Adrenal gland (tissue), 12 donors: ENCODE data around the gene ENPP6. TPM values are rescaled to one million over a fixed set of nuclear protein-coding genes. Genes with fewer than 3 reads are reported as not detected.

Experiments used
- DNase-seq, 7 donors: peaks; one replicate each; pipeline ENCODE4 v3.0.0-alpha.2; 2019 to 2020
- H3K27ac ChIP-seq, 5 donors: fragments of 200-600 bp; sonication (generic) in 4 of 5; 1 replicate in 3 of 5; 2 replicates in 2 of 5; pipeline versions ENCODE4 v1.5.1 to v1.8.0; 2016 to 2020; ENCODE audit warnings: mild to moderate bottlenecking in 1 of 5
- H3K27me3 ChIP-seq: fragments of 200-600 bp; 2 replicates; pipeline ENCODE4 v1.8.0; 2021
- H3K36me3 ChIP-seq, 2 donors: fragments of 200-600 bp; replicated peaks in 1 of 2; 1 replicate in 1 of 2; 2 replicates in 1 of 2; pipeline versions ENCODE4 v1.5.1 to v1.8.0; 2018 to 2022
- H3K4me1 ChIP-seq, 2 donors: fragments of 200-600 bp; replicated peaks in 1 of 2; 1 replicate in 1 of 2; 2 replicates in 1 of 2; pipeline versions ENCODE4 v1.5.1 to v1.8.0; 2018 to 2021
- H3K4me3 ChIP-seq, 4 donors: fragments of 200-600 bp; sonication (generic) in 3 of 4; one replicate each; pipeline ENCODE4 v1.5.1; 2016 to 2018
- H3K9me3 ChIP-seq, 3 donors: fragments of 200-600 bp; sonication (generic) in 1 of 3; replicated peaks in 1 of 3; 1 replicate in 2 of 3; 2 replicates in 1 of 3; pipeline versions ENCODE4 v1.5.1 to v1.8.0; 2016 to 2021
- CTCF ChIP-seq, 6 experiments: fragments of 450-650 bp in 4 of 6; fragments of 200-600 bp in 2 of 6; sonication (generic) in 1 of 6; IDR thresholded peaks; 1 replicate in 5 of 6; 2 replicates in 1 of 6; pipeline versions ENCODE4 v1.5.1 to v1.8.0; 2016 to 2021; ENCODE audit warnings: antibody characterized with exemption in 6 of 6, mild to moderate bottlenecking in 2 of 6, moderate library complexity in 1 of 6
- POLR2A ChIP-seq, 2 donors: fragments of 450-650 bp; IDR thresholded peaks; one replicate each; pipeline ENCODE4 v1.6.1; 2017; ENCODE audit warnings: antibody characterized with exemption in 2 of 2, mild to moderate bottlenecking in 2 of 2, moderate library complexity in 1 of 2
- WGBS, 4 donors: extraction: QIAGEN DNeasy Blood & Tissue Kit in 2 of 4; methylation state at CpG; one replicate each; pipeline versions ENCODE4 v1.1.5 to v1.1.7; 2013 to 2017; 5-methylcytosine and 5-hydroxymethylcytosine counted together
- intact Hi-C, 2 donors: fragments of 100-400 bp; cut with DNase I; formaldehyde crosslinking; loops; one replicate each; pipeline versions ENCODE4 v1.14.1 to v1.15.0; 2022 to 2023
- polyA plus RNA-seq, 3 donors: library from polyadenylated mRNA; stranded (reverse); fragments of 200-250 nt in 2 of 3; fragments of 350-450 nt in 1 of 3; fragmentation: Illumina TruSeq in 1 of 3; extraction: RNeasy Lipid Tissue Mini Kit (QIAGEN cat#74804) in 1 of 3; gene quantifications; one replicate each; pipeline ENCODE4 v1.2.3, GENCODE V29; 2013 to 2014
- total RNA-seq, 9 donors: library from RNA; depleted of rRNA in 4 of 9; stranded (reverse); fragments of >200 nt in 4 of 9; fragments of 120-200 nt in 1 of 9; fragmentation: NEBNext Ultra II Directional in 1 of 9; extraction: Animal tissue kit (Norgen Biotek cat#: 25700) in 1 of 9; gene quantifications; one replicate each; pipeline versions ENCODE4 v1.1.0 to v1.2.4, GENCODE V29; 2013 to 2023
- donor health status: healthy with polysubstance abuse.
- donor health status: Bipolar disorder and iron deficiency.
- donor health status: DM: yes; HTN: yes; CAD: no.
- donor health status: DM: no; HTN: no; CAD: no.
- donor health status: DM: no; HTN: no; CAD: no.
- donor health status: DM: yes; HTN: yes; CAD: no.

ENPP6 gene
- total and polyA plus RNA-seq, 12 donors: 0.18 to 11.3 (median 0.46) TPM; not detected in 1

GRCh38 chr4:184136525-184136924 lies 81.1 kb downstream of the ENPP6 start:
- H3K4me3 ChIP-seq: no peak overlapping the region
- WGBS, 4 donors: 76 to 96% (median 86%) methylated on average over 1 of the region's 1 CpG
- no peak for DNase-seq
- intact Hi-C loops: no loop called here
- H3K27ac ChIP-seq: no peak overlapping the region
- TF ChIP-seq CTCF (IDR thresholded peaks at IDR 0.05) (no peak), POLR2A (IDR thresholded peaks at IDR 0.05) (no peak)
- no peaks in the 10 kb centered on the region for H3K36me3 ChIP-seq
- H3K4me1 ChIP-seq: no peaks in the 10 kb centered on the region
- H3K27me3 ChIP-seq: no peaks in the 10 kb centered on the region
- peaks cover 0 to 5% (median 0%) of the 10 kb centered on the region in 3 donors for H3K9me3 ChIP-seq

GRCh38 chr4:184126800-184127199 lies 90.9 kb downstream of the ENPP6 start:
- Histone ChIP-seq H3K27me3 (no peaks in the 10 kb centered on the region), H3K36me3 (no peaks in the 10 kb centered on the region), H3K4me1 (no peaks in the 10 kb centered on the region), H3K27ac (no peak overlapping the region), H3K4me3 (no peak overlapping the region), H3K9me3 (no peaks in the 10 kb centered on the region)
- intact Hi-C loops: no loop called here
- no peak for DNase-seq
- 63 to 80% (median 68%) methylated on average over 4 of the region's 4 CpGs for WGBS, 4 donors
- no peak for TF ChIP-seq CTCF (IDR thresholded peaks at IDR 0.05)
- TF ChIP-seq POLR2A (IDR thresholded peaks at IDR 0.05): no peak

- intact Hi-C loops: no loop called here
- H3K27me3 ChIP-seq: no peaks in the 10 kb centered on the region
- H3K27ac ChIP-seq: no peak overlapping the region
- 76 to 87% (median 82%) methylated on average over 13 of the region's 13 CpGs for WGBS, 4 donors
- H3K9me3 ChIP-seq: no peaks in the 10 kb centered on the region
- DNase-seq: no peak
- no peaks in the 10 kb centered on the region for H3K36me3 ChIP-seq
- H3K4me3 ChIP-seq: no peak overlapping the region
- TF ChIP-seq CTCF (IDR thresholded peaks at IDR 0.05): no peak
- TF ChIP-seq POLR2A (IDR thresholded peaks at IDR 0.05): no peak
- H3K4me1 ChIP-seq: no peaks in the 10 kb centered on the region
Observed at GRCh38 chr4:184122631-184123408, 94.9 kb downstream of the ENPP6 start.

- no peak for TF ChIP-seq CTCF (IDR thresholded peaks at IDR 0.05)
- TF ChIP-seq POLR2A (IDR thresholded peaks at IDR 0.05): no peak
- H3K27me3 ChIP-seq: no peaks in the 10 kb centered on the region
- no peaks in the 10 kb centered on the region for H3K9me3 ChIP-seq
- no peaks in the 10 kb centered on the region for H3K4me1 ChIP-seq
- no peaks in the 10 kb centered on the region for H3K36me3 ChIP-seq
- intact Hi-C loops: no loop called here
- WGBS, 4 donors: 77 to 84% (median 83%) methylated on average over 9 to 10 of the region's 10 CpGs
- no peak overlapping the region for H3K27ac ChIP-seq
- no peak overlapping the region for H3K4me3 ChIP-seq
- DNase-seq: no peak
Observed at GRCh38 chr4:184120549-184121127, 97.0 kb downstream of the ENPP6 start.
